ENCODE measurements around the gene SIGMAR1. TPM values are rescaled to one million over a fixed set of nuclear protein-coding genes. Genes with fewer than 3 reads are reported as not detected.
"Not testable (repeated sequence)": the region's sequence is repeated elsewhere in the genome, so short reads cannot be mapped to it uniquely, and the experiment has no call there.

Gene SIGMAR1
- total RNA-seq, 4 donors from 2014 or later, result 34.1 to 55.2 (median 51.3) TPM

DNA sequence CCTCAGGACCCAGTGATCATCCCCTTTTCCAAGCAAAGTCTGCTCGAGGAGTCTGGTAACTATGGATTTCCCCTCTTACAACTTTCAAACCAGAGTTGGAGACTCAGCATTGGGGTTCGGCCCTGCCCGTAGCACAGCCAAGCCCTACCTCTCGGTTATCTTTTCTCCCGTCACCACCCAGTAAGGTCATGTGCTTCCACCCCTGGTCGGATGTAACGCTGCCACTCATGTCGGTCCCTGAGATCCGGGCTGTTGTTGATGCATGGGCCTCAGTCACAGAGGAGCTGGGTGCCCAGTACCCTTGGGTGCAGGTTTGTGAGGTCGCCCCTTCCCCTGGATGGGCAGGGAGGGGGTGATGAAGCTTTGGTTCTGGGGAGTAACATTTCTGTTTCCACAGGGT, 10.1 kb upstream of the SIGMAR1 start:
- H3K4me3 ChIP-seq, result peak overlapping the region; percentile 75 to 84
- H3K36me3 ChIP-seq, result no peaks in the 10 kb centered on the region
- peaks cover 0 to 17% of the 10 kb centered on the region in 2 donors for H3K4me1 ChIP-seq
- TF ChIP-seq POLR2A (IDR thresholded peaks at IDR 0.05), result no peak
- TF ChIP-seq, protein P1, sequence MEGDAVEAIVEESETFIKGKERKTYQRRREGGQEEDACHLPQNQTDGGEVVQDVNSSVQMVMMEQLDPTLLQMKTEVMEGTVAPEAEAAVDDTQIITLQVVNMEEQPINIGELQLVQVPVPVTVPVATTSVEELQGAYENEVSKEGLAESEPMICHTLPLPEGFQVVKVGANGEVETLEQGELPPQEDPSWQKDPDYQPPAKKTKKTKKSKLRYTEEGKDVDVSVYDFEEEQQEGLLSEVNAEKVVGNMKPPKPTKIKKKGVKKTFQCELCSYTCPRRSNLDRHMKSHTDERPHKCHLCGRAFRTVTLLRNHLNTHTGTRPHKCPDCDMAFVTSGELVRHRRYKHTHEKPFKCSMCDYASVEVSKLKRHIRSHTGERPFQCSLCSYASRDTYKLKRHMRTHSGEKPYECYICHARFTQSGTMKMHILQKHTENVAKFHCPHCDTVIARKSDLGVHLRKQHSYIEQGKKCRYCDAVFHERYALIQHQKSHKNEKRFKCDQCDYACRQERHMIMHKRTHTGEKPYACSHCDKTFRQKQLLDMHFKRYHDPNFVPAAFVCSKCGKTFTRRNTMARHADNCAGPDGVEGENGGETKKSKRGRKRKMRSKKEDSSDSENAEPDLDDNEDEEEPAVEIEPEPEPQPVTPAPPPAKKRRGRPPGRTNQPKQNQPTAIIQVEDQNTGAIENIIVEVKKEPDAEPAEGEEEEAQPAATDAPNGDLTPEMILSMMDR (IDR thresholded peaks at IDR 0.05), result no peak
- intact Hi-C loops (cut with DNase I; ENCODE audit: low total_unique reads), result loop anchor here (10.0 kb wide), 1 partner anchor 57 kb away; no protein-coding TSS in a partner anchor
- no peak for DNase-seq
- H3K27ac ChIP-seq, result peak overlapping the region; percentile 84 to 88
- H3K9me3 ChIP-seq, result no peaks in the 10 kb centered on the region
- H3K27me3 ChIP-seq, result no peaks in the 10 kb centered on the region

DNA sequence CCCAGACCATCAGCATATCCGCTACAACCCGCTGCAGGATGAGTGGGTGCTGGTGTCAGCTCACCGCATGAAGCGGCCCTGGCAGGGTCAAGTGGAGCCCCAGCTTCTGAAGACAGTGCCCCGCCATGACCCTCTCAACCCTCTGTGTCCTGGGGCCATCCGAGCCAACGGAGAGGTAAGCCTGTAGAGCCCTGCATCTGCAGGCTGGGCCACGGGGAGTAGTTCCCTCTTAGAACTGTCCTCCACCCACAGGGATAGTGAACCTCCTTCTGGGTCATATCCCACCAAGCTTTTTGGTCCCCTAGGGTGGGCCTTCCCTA, 9.5 kb upstream of the SIGMAR1 start:
- no peak for DNase-seq
- peaks cover 0 to 11% of the 10 kb centered on the region in 2 donors for H3K4me1 ChIP-seq
- intact Hi-C loops (cut with DNase I; ENCODE audit: low total_unique reads), result loop anchor here (10.0 kb wide), 1 partner anchor 58 kb away; no protein-coding TSS in a partner anchor
- H3K36me3 ChIP-seq, result no peaks in the 10 kb centered on the region
- TF ChIP-seq, protein P1 (IDR thresholded peaks at IDR 0.05), result no peak
- no peak for TF ChIP-seq POLR2A (IDR thresholded peaks at IDR 0.05)
- peak overlapping the region; percentile 84 to 88 for H3K27ac ChIP-seq
- peak overlapping the region; percentile 75 to 84 for H3K4me3 ChIP-seq
- no peaks in the 10 kb centered on the region for H3K9me3 ChIP-seq
- H3K27me3 ChIP-seq, result no peaks in the 10 kb centered on the region

DNA sequence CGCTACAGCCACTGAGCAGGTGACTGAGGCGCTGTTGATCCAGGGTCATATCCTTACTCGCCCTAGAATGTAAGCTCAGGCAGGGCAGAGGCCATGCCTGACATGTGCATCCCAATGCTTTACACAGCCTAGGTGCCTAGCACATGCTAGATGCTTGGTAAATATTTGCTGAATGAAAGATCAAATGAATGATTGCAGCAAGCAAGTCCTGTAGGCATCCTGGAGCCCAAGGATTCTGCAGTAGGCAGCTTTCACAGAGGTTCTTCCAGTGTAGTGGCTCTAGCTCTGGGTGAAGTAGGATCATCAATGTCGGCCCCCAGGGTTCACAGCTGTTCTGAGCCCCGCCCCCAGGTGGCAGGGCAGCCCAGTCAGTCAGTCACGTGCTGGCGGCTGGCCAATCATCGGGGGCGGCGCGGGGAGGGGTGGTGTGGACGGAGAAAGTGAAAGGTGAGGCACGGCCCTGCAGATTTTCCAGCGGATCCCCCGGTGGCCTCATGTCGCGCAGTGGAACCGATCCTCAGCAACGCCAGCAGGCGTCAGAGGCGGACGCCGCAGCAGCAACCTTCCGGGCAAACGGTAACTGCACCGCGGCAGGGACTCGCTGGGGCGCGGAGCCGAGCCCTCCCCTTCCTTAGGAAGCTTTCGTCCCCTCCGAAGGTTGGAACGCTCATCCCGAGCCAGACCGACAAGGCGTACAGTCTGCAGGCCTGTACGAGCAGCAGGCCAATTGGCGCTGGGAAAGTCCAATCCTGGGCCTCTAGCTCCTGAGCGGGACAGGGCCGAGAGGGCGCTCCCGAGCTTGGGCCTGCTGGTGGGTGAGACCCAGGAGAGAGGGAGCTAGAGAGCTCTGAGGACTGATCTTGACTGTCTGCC, 8.9 kb upstream of the SIGMAR1 start, which contains the start of gene GALT:
Gene GALT (plus strand): TSS at position 465 of the 873 bp plus-strand sequence. CDS start 30 bp downstream, at position 495.
- intact Hi-C loops (cut with DNase I; ENCODE audit: low total_unique reads), result loop anchor here (10.0 kb wide), 1 partner anchor 58 kb away; no protein-coding TSS in a partner anchor
- Histone ChIP-seq H3K4me1 (peaks cover 0 to 7% of the 10 kb centered on the region in 2 donors), H3K27me3 (no peaks in the 10 kb centered on the region), H3K9me3 (no peaks in the 10 kb centered on the region), H3K36me3 (no peaks in the 10 kb centered on the region), H3K27ac (peak within 1 kb of the TSS; percentile 84 to 88), H3K4me3 (peak within 1 kb of the TSS; percentile 75 to 84)
- peak; percentile 93 to 94 for DNase-seq
- TF ChIP-seq POLR2A (IDR thresholded peaks at IDR 0.05), result peak; percentile 47 to 50
- TF ChIP-seq, protein P1 (IDR thresholded peaks at IDR 0.05), result peak; percentile 29 to 68 (median 52)

DNA sequence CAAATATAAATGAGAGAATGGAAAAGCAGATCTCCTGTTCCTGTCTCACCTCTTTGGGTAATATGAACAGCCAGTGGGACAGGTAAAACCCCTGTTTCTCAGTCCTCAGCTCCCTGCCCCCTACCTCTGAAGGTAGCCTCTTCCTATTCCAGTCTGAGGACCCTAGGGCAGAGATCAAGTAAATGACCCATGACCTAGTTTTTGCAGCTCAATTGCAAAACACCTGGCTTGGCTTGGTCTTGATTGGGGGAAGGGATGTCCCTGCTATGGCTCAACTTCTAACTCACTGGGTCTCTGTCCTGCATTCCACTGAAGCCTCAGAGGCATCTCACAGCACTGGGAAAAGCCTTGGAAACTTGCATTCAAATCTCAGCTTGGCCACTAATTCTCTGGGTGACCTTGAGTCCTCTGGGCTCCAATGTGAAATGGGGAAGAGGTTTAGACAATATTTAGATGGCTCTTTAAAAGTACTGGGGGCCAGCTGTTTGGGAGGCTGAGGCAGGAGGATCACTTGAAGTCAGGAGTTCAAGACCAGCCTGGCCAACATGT, 7.3 kb upstream of the SIGMAR1 start:
- Histone ChIP-seq H3K27ac (no peak overlapping the region), H3K4me3 (no peak overlapping the region), H3K9me3 (no peaks in the 10 kb centered on the region), H3K36me3 (no peaks in the 10 kb centered on the region), H3K4me1 (no peaks in the 10 kb centered on the region), H3K27me3 (no peaks in the 10 kb centered on the region)
- DNase-seq, result no peak
- intact Hi-C loops (cut with DNase I; ENCODE audit: low total_unique reads), result loop anchor here (10.0 kb wide), 1 partner anchor 60 kb away; no protein-coding TSS in a partner anchor
- no peak for TF ChIP-seq POLR2A (IDR thresholded peaks at IDR 0.05)
- TF ChIP-seq, protein P1 (IDR thresholded peaks at IDR 0.05), result no peak

DNA sequence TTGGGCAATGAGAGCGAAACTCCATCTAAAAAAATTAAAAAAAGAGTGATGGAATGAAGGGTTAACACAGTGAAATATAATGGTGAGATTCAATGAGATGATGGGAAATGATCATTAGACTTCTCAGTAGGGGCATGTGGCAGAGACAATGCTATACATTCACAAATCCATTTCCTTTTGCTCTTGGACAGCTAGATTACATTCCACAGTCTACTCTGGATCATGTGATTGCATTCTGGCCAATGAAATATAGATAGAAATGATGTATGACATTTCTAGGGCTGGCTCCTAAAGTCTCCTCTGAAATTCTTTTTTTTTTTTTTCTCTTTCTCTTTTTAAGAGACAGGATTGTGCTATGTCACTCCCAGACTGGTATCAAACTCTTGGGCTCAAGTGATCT, 5.1 kb upstream of the SIGMAR1 start:
- no peak for DNase-seq
- no peak for TF ChIP-seq POLR2A (IDR thresholded peaks at IDR 0.05)
- TF ChIP-seq, protein P1 (IDR thresholded peaks at IDR 0.05), result no peak
- Histone ChIP-seq H3K4me3 (no peak overlapping the region), H3K9me3 (no peaks in the 10 kb centered on the region), H3K36me3 (no peaks in the 10 kb centered on the region), H3K4me1 (no peaks in the 10 kb centered on the region), H3K27me3 (no peaks in the 10 kb centered on the region), H3K27ac (no peak overlapping the region)
- intact Hi-C loops (cut with DNase I; ENCODE audit: low total_unique reads), result loop anchor here (10.0 kb wide), 1 partner anchor 62 kb away; no protein-coding TSS in a partner anchor

DNA sequence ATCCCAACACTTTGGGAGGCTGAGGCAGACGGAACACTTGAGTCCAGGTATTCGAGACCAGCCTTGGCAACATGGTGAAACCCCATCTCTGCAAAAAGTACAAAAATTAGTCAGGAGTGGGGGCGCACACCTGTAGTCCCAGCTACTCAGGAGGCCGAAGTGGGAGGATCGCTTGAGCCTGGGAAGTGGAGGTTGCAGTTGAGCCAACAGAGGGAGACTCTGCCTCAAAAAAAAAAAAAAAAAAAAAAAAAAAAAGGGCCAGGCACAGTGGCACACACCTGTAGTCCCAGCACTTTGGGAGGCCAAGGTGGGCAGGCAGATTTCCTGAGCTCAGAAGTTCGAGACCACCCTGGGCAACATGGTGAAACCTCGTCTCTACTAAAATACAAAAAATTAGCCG, 1.7 kb upstream of the SIGMAR1 start:
- H3K4me3 ChIP-seq, H3K27ac ChIP-seq: not testable (repeated sequence)

More for the DNA sequence above, 1.7 kb upstream of the SIGMAR1 start:
- H3K27me3 ChIP-seq; H3K9me3 ChIP-seq; H3K36me3 ChIP-seq; DNase-seq; H3K4me1 ChIP-seq; intact Hi-C loops (cut with DNase I; ENCODE audit: low total_unique reads): not testable (repeated sequence)

All from uterus (tissue), 4 donors.